PFSK-1 (cell line): ENCODE measurements around the gene SERINC5.

ENCODE experiments used
- POLR2AphosphoS5 ChIP-seq: IDR thresholded peaks from 2 replicates; pipeline ENCODE4 v1.6.1; 2012; ENCODE audit warnings: low read depth, mild to moderate bottlenecking, control low read depth, low read length, moderate library complexity
- SIN3A ChIP-seq: IDR thresholded peaks from 2 replicates; pipeline ENCODE4 v1.6.1; 2012; ENCODE audit warnings: mild to moderate bottlenecking, low read length, moderate library complexity, borderline replicate concordance; ENCODE audit not compliant: insufficient read depth

- TF ChIP-seq POLR2AphosphoS5 = no peak
- TF ChIP-seq SIN3A = no peak
These were observed 10.7 kb upstream of the SERINC5 start for GRCh38 chr5:80266566-80266965.
